SK-N-SH treated with all-trans-retinoic acid at 6 μM for 48 hours (cell line): ENCODE measurements around the gene GDPD1.

ENCODE experiments used
- ATAC-seq: fragments of 200-7000 bp; cut with Tn5 transposase; 3 replicates; pipeline ENCODE4 v1.9.1; 2020; ENCODE audit warnings: mild to moderate bottlenecking, moderate library complexity
- ARNTL ChIP-seq: fragments of 450-650 bp; formaldehyde crosslinking; IDR thresholded peaks from 2 replicates; pipeline ENCODE4 v1.5.0; 2020; ENCODE audit warnings: low read depth, mild to moderate bottlenecking, moderate library complexity, borderline replicate concordance
- BACH2 ChIP-seq: fragments of 250-450 bp; sonication (Bioruptor Pico); IDR thresholded peaks from 2 replicates; pipeline ENCODE4 v1.9.0; 2021; ENCODE audit warnings: mild to moderate bottlenecking, borderline replicate concordance
- CREB5 ChIP-seq: fragments of 250-450 bp; sonication (Bioruptor Pico); IDR thresholded peaks from 2 replicates; pipeline ENCODE4 v1.5.1; 2020; ENCODE audit warnings: low read depth, mild to moderate bottlenecking, moderate library complexity
- CSRNP3 ChIP-seq: fragments of 250-450 bp; sonication (Bioruptor Pico); IDR thresholded peaks from 2 replicates; pipeline ENCODE4 v1.5.1; 2021; ENCODE audit warnings: mild to moderate bottlenecking, moderate library complexity
- ESRRG ChIP-seq: fragments of 250-450 bp; sonication (Bioruptor Pico); IDR thresholded peaks from 2 replicates; pipeline ENCODE4 v1.6.1; 2021; ENCODE audit warnings: mild to moderate bottlenecking
- GLIS3 ChIP-seq: fragments of 250-450 bp; sonication (Bioruptor Pico); IDR thresholded peaks from 2 replicates; pipeline ENCODE4 v1.5.0; 2020; ENCODE audit warnings: mild to moderate bottlenecking, moderate library complexity
- ISL1 ChIP-seq: fragments of 250-450 bp; sonication (Bioruptor Pico); IDR thresholded peaks from 2 replicates; pipeline ENCODE4 v2.1.2; 2022; ENCODE audit warnings: mild to moderate bottlenecking, moderate library complexity
- OSR1 ChIP-seq: fragments of 250-450 bp; sonication (Bioruptor Pico); IDR thresholded peaks from 2 replicates; pipeline ENCODE4 v1.8.0; 2022; ENCODE audit warnings: moderate library complexity, mild to moderate bottlenecking, inconsistent platforms
- POU6F1 ChIP-seq: fragments of 250-450 bp; sonication (Bioruptor Pico); IDR thresholded peaks from 2 replicates; pipeline ENCODE4 v1.8.0; 2021; ENCODE audit warnings: low read depth, mild to moderate bottlenecking, moderate library complexity, borderline replicate concordance
- PPARA ChIP-seq: fragments of 250-450 bp; sonication (Bioruptor Pico); IDR thresholded peaks from 2 replicates; pipeline ENCODE4 v1.5.0; 2020; ENCODE audit warnings: mild to moderate bottlenecking, borderline replicate concordance
- RARB ChIP-seq: fragments of 250-450 bp; sonication (Bioruptor Pico); IDR thresholded peaks from 2 replicates; pipeline ENCODE4 v1.8.0; 2021; ENCODE audit warnings: mild to moderate bottlenecking, moderate library complexity
- TCF4 ChIP-seq: fragments of 250-450 bp; sonication (Bioruptor Pico); IDR thresholded peaks from 2 replicates; pipeline ENCODE4 v1.8.0; 2021; ENCODE audit warnings: mild to moderate bottlenecking, moderate library complexity, borderline replicate concordance
- TSHZ2 ChIP-seq: fragments of 250-450 bp; sonication (Bioruptor Pico); IDR thresholded peaks from 2 replicates; pipeline ENCODE4 v1.5.0; 2020; ENCODE audit warnings: mild to moderate bottlenecking, moderate library complexity
- ZC3H10 ChIP-seq: fragments of 250-450 bp; sonication (Bioruptor Pico); IDR thresholded peaks from 2 replicates; pipeline ENCODE4 v1.5.1; 2021; ENCODE audit warnings: mild to moderate bottlenecking, moderate library complexity
- ZFP30 ChIP-seq: fragments of 450-650 bp; formaldehyde crosslinking; IDR thresholded peaks from 2 replicates; pipeline ENCODE4 v1.5.0; 2022; ENCODE audit warnings: mild to moderate bottlenecking, moderate library complexity
- ZNF565 ChIP-seq: fragments of 450-650 bp; formaldehyde crosslinking; conservative IDR thresholded peaks from 2 replicates; pipeline ENCODE4 v1.5.0; 2020; ENCODE audit warnings: low read depth, mild to moderate bottlenecking, moderate library complexity
- ZNF70 ChIP-seq: fragments of 450-650 bp; formaldehyde crosslinking; IDR thresholded peaks from 2 replicates; pipeline ENCODE4 v1.5.0; 2020; ENCODE audit warnings: mild to moderate bottlenecking, moderate library complexity
- ZNF8 ChIP-seq: fragments of 450-650 bp; formaldehyde crosslinking; IDR thresholded peaks from 2 replicates; pipeline ENCODE4 v1.5.0; 2020; ENCODE audit warnings: mild to moderate bottlenecking, moderate library complexity

The GDPD1 gene

GRCh38 chr17:59267776-59268175 lies 47.5 kb downstream of the GDPD1 start:
- ATAC-seq = no peak
- TF ChIP-seq OSR1 (CRISPR knock-in tag) = no peak
- TF ChIP-seq TCF4 (CRISPR knock-in tag) = no peak
- TF ChIP-seq ISL1 (CRISPR knock-in tag) = no peak
- no peak for TF ChIP-seq GLIS3 (CRISPR knock-in tag)
- no peak for TF ChIP-seq ZNF70 (CRISPR knock-in tag)
- no peak for TF ChIP-seq ZC3H10 (CRISPR knock-in tag)
- no peak for TF ChIP-seq ZFP30 (CRISPR knock-in tag)
- no peak for TF ChIP-seq ARNTL (CRISPR knock-in tag)
- TF ChIP-seq TSHZ2 (CRISPR knock-in tag) = no peak
- no peak for TF ChIP-seq BACH2 (CRISPR knock-in tag)
- no peak for TF ChIP-seq ZNF565 (CRISPR knock-in tag)
- no peak for TF ChIP-seq ESRRG

GRCh38 chr17:59275618-59276017 lies 55.3 kb downstream of the GDPD1 start:
- peak; percentile 51; the same call in 2 of the 3 replicates for ATAC-seq
- no peak for TF ChIP-seq GLIS3 (CRISPR knock-in tag)
- 0 out of 2 replicates have a peak, but pooled peaks have one; percentile 16 for TF ChIP-seq ZFP30 (CRISPR knock-in tag)
- no peak for TF ChIP-seq CSRNP3 (CRISPR knock-in tag)
- TF ChIP-seq TCF4 (CRISPR knock-in tag) = peak; percentile 94
- no peak for TF ChIP-seq PPARA (CRISPR knock-in tag)
- TF ChIP-seq ISL1 (CRISPR knock-in tag) = peak; percentile 93
- TF ChIP-seq ARNTL (CRISPR knock-in tag) = peak; percentile 56; the same call in 1 of the 2 replicates
- no peak for TF ChIP-seq BACH2 (CRISPR knock-in tag)
- TF ChIP-seq, all 23 proteins: peak for 4

- TF ChIP-seq CSRNP3 (CRISPR knock-in tag) (no peak), CREB5 (CRISPR knock-in tag) (no peak), ZNF565 (CRISPR knock-in tag) (no peak), PPARA (CRISPR knock-in tag) (no peak), ESRRG (no peak), ZFP30 (CRISPR knock-in tag) (no peak)
- no peak for ATAC-seq
Observed at GRCh38 chr17:59277031-59277430, 56.7 kb downstream of the GDPD1 start.

GRCh38 chr17:59278406-59278805 lies 58.1 kb downstream of the GDPD1 start:
- TF ChIP-seq OSR1 (CRISPR knock-in tag) (no peak), CSRNP3 (CRISPR knock-in tag) (no peak), BACH2 (CRISPR knock-in tag) (no peak)
- no peak for ATAC-seq

GRCh38 chr17:59284317-59284716 lies 64.0 kb downstream of the GDPD1 start:
- peak; percentile 57 for ATAC-seq
- TF ChIP-seq OSR1 (CRISPR knock-in tag) = no peak
- no peak for TF ChIP-seq POU6F1 (CRISPR knock-in tag)
- TF ChIP-seq RARB (CRISPR knock-in tag) = no peak
- no peak for TF ChIP-seq ZNF8 (CRISPR knock-in tag)
- no peak for TF ChIP-seq ZC3H10 (CRISPR knock-in tag)
- TF ChIP-seq TSHZ2 (CRISPR knock-in tag) = no peak
